Keratinocyte (primary cell): ENCODE results near the gene PACRGL.
A peak's percentile ranks its signal among the peaks of the same experiment; 100 is the strongest.

Experiments
- EZH2 ChIP-seq: IDR thresholded peaks from one replicate; pipeline ENCODE4 v1.6.1; 2012; ENCODE audit warnings: inconsistent platforms, mild to moderate bottlenecking, low read length, moderate library complexity
- TF ChIP-seq, protein P1 (sequence below), 3 experiments: IDR thresholded peaks in 1 of 3; conservative IDR thresholded peaks in 1 of 3; optimal IDR thresholded peaks in 1 of 3; 2 replicates in 2 of 3; 3 replicates in 1 of 3; pipeline versions ENCODE3 to v1.5.1; 2011; ENCODE audit warnings: low read length in 3 of 3, mild to moderate bottlenecking in 3 of 3, moderate library complexity in 2 of 3, control low read depth in 1 of 3, inconsistent platforms in 1 of 3; ENCODE audit not compliant: insufficient read depth in 2 of 3; ENCODE audit errors: extremely low read depth in 1 of 3

DNA sequence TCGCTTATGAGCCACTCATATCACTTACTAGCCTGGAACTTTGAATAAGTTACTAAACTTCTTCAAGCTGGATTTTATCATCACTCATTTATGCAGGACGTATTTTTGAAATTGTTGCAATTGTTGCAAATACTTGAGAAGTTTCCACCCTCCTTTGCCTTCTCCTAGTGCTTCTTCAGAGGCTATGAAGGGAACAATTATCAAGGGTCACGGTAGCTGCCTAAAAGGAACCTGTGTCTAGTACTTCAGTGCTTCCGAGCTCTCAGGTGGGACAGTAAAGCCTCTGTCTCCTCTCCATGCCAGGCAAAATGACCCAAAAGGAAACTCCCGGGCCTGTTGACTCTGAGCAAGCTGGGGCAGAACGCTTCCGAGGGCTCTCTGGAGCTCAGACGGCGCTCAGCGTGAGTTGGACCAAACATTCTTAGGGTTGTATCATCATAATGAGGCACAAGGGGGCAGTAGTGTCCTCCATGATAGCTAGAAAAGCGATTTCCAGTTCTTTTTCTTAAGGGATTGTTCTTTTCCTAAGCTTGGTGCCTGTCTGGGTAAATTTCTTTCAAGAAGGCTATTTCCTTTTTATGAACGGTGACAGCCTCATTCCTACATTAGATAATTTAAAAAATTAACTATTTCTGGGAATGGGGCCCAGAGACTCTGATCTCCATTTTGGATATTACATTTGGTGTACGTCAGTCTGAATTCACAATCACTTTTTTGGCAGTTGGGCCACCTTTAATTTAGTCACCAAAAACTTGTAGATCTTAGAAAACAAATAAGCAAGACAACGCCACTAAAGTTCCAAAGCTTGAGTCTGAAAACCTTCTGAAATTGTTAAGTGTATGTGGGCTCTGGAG is 73.1 kb downstream of the PACRGL start:
- TF ChIP-seq, protein P1, sequence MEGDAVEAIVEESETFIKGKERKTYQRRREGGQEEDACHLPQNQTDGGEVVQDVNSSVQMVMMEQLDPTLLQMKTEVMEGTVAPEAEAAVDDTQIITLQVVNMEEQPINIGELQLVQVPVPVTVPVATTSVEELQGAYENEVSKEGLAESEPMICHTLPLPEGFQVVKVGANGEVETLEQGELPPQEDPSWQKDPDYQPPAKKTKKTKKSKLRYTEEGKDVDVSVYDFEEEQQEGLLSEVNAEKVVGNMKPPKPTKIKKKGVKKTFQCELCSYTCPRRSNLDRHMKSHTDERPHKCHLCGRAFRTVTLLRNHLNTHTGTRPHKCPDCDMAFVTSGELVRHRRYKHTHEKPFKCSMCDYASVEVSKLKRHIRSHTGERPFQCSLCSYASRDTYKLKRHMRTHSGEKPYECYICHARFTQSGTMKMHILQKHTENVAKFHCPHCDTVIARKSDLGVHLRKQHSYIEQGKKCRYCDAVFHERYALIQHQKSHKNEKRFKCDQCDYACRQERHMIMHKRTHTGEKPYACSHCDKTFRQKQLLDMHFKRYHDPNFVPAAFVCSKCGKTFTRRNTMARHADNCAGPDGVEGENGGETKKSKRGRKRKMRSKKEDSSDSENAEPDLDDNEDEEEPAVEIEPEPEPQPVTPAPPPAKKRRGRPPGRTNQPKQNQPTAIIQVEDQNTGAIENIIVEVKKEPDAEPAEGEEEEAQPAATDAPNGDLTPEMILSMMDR (optimal IDR thresholded peaks at IDR 0.05 in 1 of 3, IDR thresholded peaks at IDR 0.05 in 1 of 3, conservative IDR thresholded peaks at IDR 0.05 in 1 of 3; ENCODE audit: extremely low read depth in 1 of 3, insufficient read depth in 2 of 3, low read length in 3 of 3) = peak; percentile 66 to 78 (median 72)
- no peak for TF ChIP-seq EZH2
